HepG2 (cell line): ENCODE measurements around the gene ZNF700. TPM values are rescaled to one million over a fixed set of nuclear protein-coding genes. Genes with fewer than 3 reads are reported as not detected.
"Not testable (repeated sequence)": the region's sequence is repeated elsewhere in the genome, so short reads cannot be mapped to it uniquely, and the experiment has no call there.

ENCODE experiments used
- ATAC-seq: fragments of 200-7000 bp; cut with Tn5 transposase; 3 replicates; pipeline ENCODE4 v1.9.1; 2020; ENCODE audit warnings: mild to moderate bottlenecking, moderate library complexity
- BruUV-seq: library from RNA; stranded (reverse); fragments of 400-500 nt; replicated peaks from 2 replicates; lab custom pipeline; 2021; lab: Mats Ljungman, UMichigan
- CTCF ChIA-PET: fragments of 300-600 bp; formaldehyde crosslinking; extraction: SDS; loops from one replicate; lab custom pipeline; 2021; ENCODE audit warnings: low total read pairs, inconsistent platforms, low intra/inter-chr PET ratio; lab: Yijun Ruan, JAX
- POLR2A ChIA-PET: fragments of 350-600 bp; sonication (Branson Sonifier 250); formaldehyde crosslinking; loops from one replicate; lab custom pipeline; 2020; ENCODE audit warnings: antibody characterized with exemption, inconsistent platforms; lab: Yijun Ruan, JAX
- DNase-seq: peaks from one replicate; pipeline ENCODE4 v3.0.0-alpha.2; 2015; ENCODE audit warnings: low spot score
- FAIRE-seq: peaks from 3 replicates; lab custom pipeline; 2011; peaks lifted over from hg19 to GRCh38; lab: Jason Lieb, UNC
- H2AFZ ChIP-seq: one replicate; pipeline ENCODE4 v1.6.1; 2011; ENCODE audit warnings: low read length, inconsistent platforms
- H3K27ac ChIP-seq: fragments of 300-600 bp; 3 replicates; pipeline ENCODE4 v1.8.0; 2011; ENCODE audit warnings: mixed run types, mild to moderate bottlenecking, mixed read lengths, low read length, inconsistent platforms; ENCODE audit not compliant: insufficient read depth; ENCODE audit errors: extremely low read length
- H3K27me3 ChIP-seq, 2 experiments: fragments of 200-600 bp in 1 of 2; 2 replicates in 1 of 2; 3 replicates in 1 of 2; pipeline versions ENCODE4 v1.6.0 to v1.8.0; 2011; ENCODE audit warnings: low read length in 2 of 2, mild to moderate bottlenecking in 2 of 2, moderate library complexity in 2 of 2, inconsistent platforms in 1 of 2; ENCODE audit not compliant: insufficient read depth in 2 of 2, control insufficient read depth in 1 of 2
- H3K36me3 ChIP-seq, 2 experiments: fragments of 200-600 bp in 1 of 2; replicated peaks in 1 of 2; 2 replicates in 1 of 2; 3 replicates in 1 of 2; pipeline versions ENCODE4 v1.5.1 to v1.8.0; 2011; ENCODE audit warnings: low read length in 2 of 2, inconsistent platforms in 1 of 2; ENCODE audit not compliant: insufficient read depth in 2 of 2, control insufficient read depth in 1 of 2
- H3K4me1 ChIP-seq: 2 replicates; pipeline ENCODE4 v1.5.1; 2012; ENCODE audit warnings: low read length, inconsistent platforms; ENCODE audit not compliant: insufficient read depth
- H3K4me2 ChIP-seq: 2 replicates; pipeline ENCODE4 v1.6.0; 2011; ENCODE audit warnings: low read depth, low read length, inconsistent platforms
- H3K4me3 ChIP-seq, 3 experiments: fragments of 200-600 bp in 1 of 3; sonication (generic), shearing (Covaris generic) in 1 of 3; replicated peaks in 1 of 3; 2 replicates each; pipeline ENCODE4 v1.5.1; 2011 to 2016; ENCODE audit warnings: low read length in 3 of 3, inconsistent platforms in 2 of 3, low read depth in 2 of 3, mild to moderate bottlenecking in 2 of 3, control low read depth in 1 of 3, mixed read lengths in 1 of 3; ENCODE audit not compliant: insufficient read depth in 1 of 3
- H3K79me2 ChIP-seq: one replicate; pipeline ENCODE4 v1.6.1; 2011; ENCODE audit warnings: low read length, inconsistent platforms; ENCODE audit not compliant: insufficient read depth
- H3K9ac ChIP-seq: 2 replicates; pipeline ENCODE4 v1.6.0; 2011; ENCODE audit warnings: mild to moderate bottlenecking, low read depth, low read length, inconsistent platforms; ENCODE audit not compliant: insufficient read depth
- H3K9me3 ChIP-seq: 2 replicates; pipeline ENCODE4 v1.5.1; 2012; ENCODE audit warnings: mild to moderate bottlenecking, low read length
- H4K20me1 ChIP-seq: 2 replicates; pipeline ENCODE4 v1.6.0; 2011; ENCODE audit warnings: inconsistent platforms, mild to moderate bottlenecking, low read length, moderate library complexity; ENCODE audit not compliant: insufficient read depth
- ISX ChIP-seq: sonication (generic); formaldehyde crosslinking; conservative IDR thresholded peaks from 2 replicates; pipeline ENCODE4 v1.5.0; 2020; ENCODE audit warnings: missing genetic modification reagents
- ZNF75D ChIP-seq: sonication (generic); formaldehyde crosslinking; IDR thresholded peaks from 2 replicates; pipeline ENCODE4 v1.8.1; 2023; ENCODE audit warnings: missing genetic modification reagents, mild to moderate bottlenecking, borderline replicate concordance
- WGBS: methylation state at CpG from one replicate; pipeline ENCODE4 v1.1.6; 2017; ENCODE audit warnings: low lambda C conversion rate; 5-methylcytosine and 5-hydroxymethylcytosine counted together
- in situ Hi-C: cut with HindIII; loops from 2 replicates; pipeline ENCODE4 v1.10.0; 2017; ENCODE audit warnings: low pct_unique_long_range_greater_than_20kb; ENCODE audit not compliant: extremely low pct_ligation_motif_present
- intact Hi-C: fragments of 100-400 bp; cut with micrococcal nuclease; formaldehyde crosslinking; loops from one replicate; pipeline ENCODE4 v1.10.0; 2022; ENCODE audit not compliant: unreplicated experiment
- polyA plus RNA-seq, 8 experiments: library from polyadenylated mRNA; depleted of rRNA in 3 of 8; stranded (reverse) in 7 of 8; unstranded in 1 of 8; fragments of >200 nt; fragmentation: Illumina TruSeq in 4 of 8; extraction: Trizol in 4 of 8; gene quantifications; 2 replicates each; pipeline versions ENCODE4 v1.2.1 to v1.2.3, GENCODE V29; 2011 to 2016; ENCODE audit warnings: low read depth in 4 of 8, missing spikeins in 1 of 8, mixed read lengths in 1 of 8; ENCODE audit not compliant: insufficient read depth in 1 of 8
- total RNA-seq, 5 experiments: library from RNA; depleted of rRNA; stranded (reverse); fragments of >200 nt; fragmentation: Illumina TruSeq; extraction: Trizol; gene quantifications; 2 replicates each; pipeline ENCODE4 v1.2.3, GENCODE V29; 2016; ENCODE audit warnings: low read depth in 1 of 5

ZNF700 gene
- total and polyA plus RNA-seq, 2 of the 13 experiments (the other 11 are each of a cell fraction or from before 2014, with no cell fraction given): 6.0 to 12.8 TPM

- no peak for FAIRE-seq
- ChIA-PET CTCF (no interaction called here), POLR2A (no interaction called here)
- no peak overlapping the region for H3K4me3 ChIP-seq
- no peak for ATAC-seq
- intact Hi-C loops (no loop called here), in situ Hi-C loops (no loop called here)
- 94% methylated on average over 4 of the region's 4 CpGs for WGBS
- no peak for DNase-seq
- H3K9ac ChIP-seq: no peak overlapping the region
- BruUV-seq: no TSS peak
- no peak overlapping the region for H2AFZ ChIP-seq
- no peaks in the 10 kb centered on the region for H3K27me3 ChIP-seq
- H3K4me2 ChIP-seq: no peak overlapping the region
- no peaks in the 10 kb centered on the region for H3K4me1 ChIP-seq
- peaks cover 17 to 56% of the 10 kb centered on the region in 2 experiments for H3K36me3 ChIP-seq
- TF ChIP-seq ZNF75D (CRISPR knock-in tag) (0 out of 2 replicates have a peak, but pooled peaks have one; percentile 22), ISX (CRISPR knock-in tag) (no peak)
- peaks cover 3% of the 10 kb centered on the region for H3K79me2 ChIP-seq
- H3K27ac ChIP-seq: no peak overlapping the region
- H3K9me3 ChIP-seq: peaks cover 21% of the 10 kb centered on the region
- no peaks in the 10 kb centered on the region; the same call in 1 of the 2 replicates for H4K20me1 ChIP-seq
Observed at GRCh38 chr19:11949201-11949600, 24.3 kb downstream of the ZNF700 start.

GRCh38 chr19:11949614-11950080 is 24.7 kb downstream of the ZNF700 start:
- H3K79me2 ChIP-seq, H3K9ac ChIP-seq, DNase-seq, H3K4me1 ChIP-seq, POLR2A ChIA-PET, H3K4me3 ChIP-seq, intact Hi-C loops, BruUV-seq, CTCF ChIA-PET, H4K20me1 ChIP-seq, H3K27me3 ChIP-seq, H3K4me2 ChIP-seq, ATAC-seq, H3K27ac ChIP-seq, FAIRE-seq, H2AFZ ChIP-seq, in situ Hi-C loops: not testable (repeated sequence)
- H3K9me3 ChIP-seq: peaks cover 21% of the 10 kb centered on the region
- 0 out of 2 replicates have a peak, but pooled peaks have one; percentile 78 for TF ChIP-seq ZNF75D (CRISPR knock-in tag)
- H3K36me3 ChIP-seq: peaks cover 17 to 52% of the 10 kb centered on the region in 2 experiments
- WGBS: 95% methylated on average over 4 of the region's 4 CpGs
